Stimulated activated CD8-positive, alpha-beta memory T cell treated with anti-CD3 and anti-CD28 coated beads, Interleukin-2, amount 100 ng/mL, for 48 hours (primary cell): ENCODE results near the gene TBC1D8.

Experiments
- DNase-seq, 2 donors: peaks; one replicate each; pipeline ENCODE4 v3.0.0-alpha.2; 2020; ENCODE audit warnings: low read depth in 2 of 2

The TBC1D8 gene

DNA sequence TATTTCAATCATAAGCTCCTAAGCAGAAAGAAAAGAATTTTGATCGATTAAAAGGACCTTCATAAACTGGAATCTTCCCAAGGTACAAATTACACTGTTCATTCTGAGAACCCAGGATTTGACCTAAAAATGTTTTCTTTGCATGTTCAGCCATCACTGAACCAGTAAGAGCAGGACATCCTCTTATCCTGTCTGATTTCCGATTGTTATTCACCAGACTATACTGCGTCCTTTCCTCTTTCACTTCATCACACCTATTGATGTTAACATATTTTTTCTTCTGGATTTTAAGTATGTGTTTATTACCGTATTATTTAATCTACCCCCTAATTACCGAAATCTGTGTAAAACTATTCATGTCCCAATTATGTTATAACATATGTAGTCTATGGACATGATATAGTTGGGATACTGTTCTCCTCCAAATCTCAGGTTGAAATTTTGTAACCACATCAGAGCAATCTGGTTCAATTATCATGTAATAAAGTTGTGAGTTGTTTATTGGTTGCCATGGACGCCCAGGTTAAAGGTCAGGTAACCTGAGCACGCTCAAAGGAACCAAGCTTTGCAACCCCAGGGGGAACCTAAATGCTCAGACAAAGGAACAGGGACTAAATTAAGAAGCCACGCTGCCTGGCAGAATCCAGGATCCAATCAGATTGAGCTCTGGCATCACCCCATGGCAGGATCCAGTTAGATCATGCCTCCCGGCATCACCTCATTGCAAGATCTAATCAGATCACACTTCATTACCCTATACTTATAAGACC is 11.6 kb upstream of the TBC1D8 start:
- DNase-seq: no peak

DNA sequence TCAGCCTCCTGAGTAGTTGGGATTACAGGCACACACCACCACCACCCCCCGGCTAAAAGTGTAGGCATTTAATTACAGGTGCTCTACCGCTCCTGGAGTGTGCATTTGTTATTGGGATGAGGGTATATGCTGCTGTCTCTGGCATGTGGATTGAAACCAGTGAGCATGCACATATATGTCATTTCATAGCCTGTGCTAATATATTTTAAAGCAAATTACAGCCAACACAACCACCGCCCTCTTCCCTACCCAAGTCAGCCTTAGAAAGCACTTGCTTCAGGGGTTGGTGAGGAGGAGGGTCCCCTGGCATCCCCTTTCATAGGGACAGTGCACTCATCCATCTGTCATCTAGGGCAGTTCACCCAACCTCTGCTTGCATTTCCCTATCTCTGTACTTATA is 10.5 kb upstream of the TBC1D8 start:
- no peak for DNase-seq

DNA sequence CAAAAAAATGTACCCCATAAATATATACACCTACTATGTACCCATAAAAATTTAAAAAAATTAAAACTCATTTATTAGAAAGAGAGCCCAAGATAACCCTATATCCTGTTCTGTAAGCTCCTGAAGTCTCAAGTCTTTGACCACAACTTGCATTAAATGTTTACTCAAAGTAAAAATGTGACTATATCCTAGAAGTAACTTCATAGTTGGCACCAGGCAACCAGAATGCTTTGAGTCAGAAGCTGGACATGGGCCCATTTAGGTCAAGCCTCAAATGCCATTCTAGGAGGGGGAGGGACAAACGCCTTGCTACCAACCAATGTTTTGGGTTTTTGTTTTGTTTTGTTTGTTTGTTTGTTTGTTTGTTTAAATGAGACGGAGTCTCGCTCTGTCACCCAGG is 9.3 kb upstream of the TBC1D8 start:
- DNase-seq: no peak

DNA sequence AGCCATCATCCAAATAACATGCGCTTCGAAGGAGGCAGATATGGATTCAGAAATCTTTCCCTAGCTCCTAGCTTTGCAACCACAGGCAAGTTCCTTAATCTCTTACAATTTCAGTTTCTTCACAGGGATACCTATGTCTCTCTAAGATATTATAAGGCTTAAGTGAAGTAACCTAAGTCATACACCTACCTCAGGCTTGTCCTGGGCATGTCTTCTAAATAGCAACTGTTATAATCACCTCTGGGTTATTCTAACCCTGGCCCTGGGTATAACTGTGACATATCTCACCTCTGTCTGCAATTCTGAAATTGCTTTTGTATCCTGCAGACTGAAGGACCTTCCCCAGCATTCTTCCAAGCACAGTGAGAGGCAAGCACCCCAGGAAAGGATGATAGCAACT is 8.3 kb upstream of the TBC1D8 start:
- no peak for DNase-seq

DNA sequence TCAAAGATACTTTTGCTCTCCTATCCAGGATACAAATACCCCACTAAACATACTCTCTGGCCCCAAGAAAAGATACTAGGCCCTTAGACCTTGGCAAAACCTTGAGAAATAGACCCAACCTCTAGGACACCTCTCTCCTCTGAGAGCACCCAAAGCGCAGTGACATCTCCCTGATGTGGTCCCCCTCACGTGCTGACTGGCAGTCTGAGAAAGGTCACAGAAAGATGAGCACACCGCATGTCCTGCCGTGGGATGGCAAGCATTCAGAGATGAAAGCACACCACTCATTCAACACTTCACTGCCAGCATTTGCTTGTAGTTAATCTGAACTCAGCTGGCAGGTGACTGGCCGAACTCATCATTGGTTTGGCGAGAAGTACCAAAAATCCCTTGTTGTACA is 6.1 kb upstream of the TBC1D8 start:
- no peak for DNase-seq

DNA sequence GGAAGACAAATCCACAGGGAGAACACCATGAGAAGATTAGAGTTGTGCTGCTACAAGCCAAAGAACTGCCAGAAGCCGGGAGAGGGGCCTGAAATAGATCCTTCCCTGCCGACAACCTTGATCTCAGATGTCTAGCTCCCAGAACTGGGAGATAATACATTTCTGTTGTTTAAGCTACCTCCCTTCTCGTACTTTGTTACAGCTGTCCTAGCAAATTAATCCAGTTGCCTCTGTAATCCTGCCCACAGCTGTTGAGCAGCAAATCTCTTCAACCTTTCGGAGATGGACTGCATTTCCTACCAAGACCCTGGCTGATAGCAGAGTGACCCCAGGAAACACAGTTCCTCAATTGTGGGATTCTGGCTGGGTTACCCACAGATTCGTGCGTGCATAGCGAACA is 2.6 kb upstream of the TBC1D8 start:
- DNase-seq: no peak

DNA sequence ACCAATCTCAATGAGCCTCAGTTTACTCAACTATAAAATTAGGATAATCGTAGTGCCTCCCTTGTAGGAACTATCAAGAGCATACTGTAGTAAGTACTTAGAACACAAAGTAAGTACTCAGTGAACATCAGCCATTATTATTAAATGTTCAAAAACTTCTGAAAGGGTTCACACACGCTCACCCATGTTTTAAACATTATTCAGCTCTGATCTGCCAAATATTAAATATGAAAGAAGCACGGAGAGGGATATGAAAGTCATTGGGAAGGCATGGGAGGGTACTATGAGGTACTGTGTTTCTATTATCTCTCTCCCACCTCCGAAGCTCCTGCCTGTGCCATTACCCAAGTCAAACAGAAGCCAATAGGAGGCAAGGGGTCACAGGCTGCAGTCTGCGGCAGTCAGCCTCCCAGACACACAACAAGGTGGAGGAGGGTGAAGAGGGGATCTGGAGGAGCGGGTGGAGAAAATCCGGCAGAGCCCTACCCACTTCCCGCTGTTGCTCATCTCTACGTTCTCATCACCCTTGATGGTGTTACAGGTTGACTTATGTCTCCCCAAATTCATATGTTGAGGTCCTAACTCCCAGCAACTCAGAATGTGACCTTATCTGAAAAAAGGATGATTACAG is 2.0 kb upstream of the TBC1D8 start:
- no peak for DNase-seq

DNA sequence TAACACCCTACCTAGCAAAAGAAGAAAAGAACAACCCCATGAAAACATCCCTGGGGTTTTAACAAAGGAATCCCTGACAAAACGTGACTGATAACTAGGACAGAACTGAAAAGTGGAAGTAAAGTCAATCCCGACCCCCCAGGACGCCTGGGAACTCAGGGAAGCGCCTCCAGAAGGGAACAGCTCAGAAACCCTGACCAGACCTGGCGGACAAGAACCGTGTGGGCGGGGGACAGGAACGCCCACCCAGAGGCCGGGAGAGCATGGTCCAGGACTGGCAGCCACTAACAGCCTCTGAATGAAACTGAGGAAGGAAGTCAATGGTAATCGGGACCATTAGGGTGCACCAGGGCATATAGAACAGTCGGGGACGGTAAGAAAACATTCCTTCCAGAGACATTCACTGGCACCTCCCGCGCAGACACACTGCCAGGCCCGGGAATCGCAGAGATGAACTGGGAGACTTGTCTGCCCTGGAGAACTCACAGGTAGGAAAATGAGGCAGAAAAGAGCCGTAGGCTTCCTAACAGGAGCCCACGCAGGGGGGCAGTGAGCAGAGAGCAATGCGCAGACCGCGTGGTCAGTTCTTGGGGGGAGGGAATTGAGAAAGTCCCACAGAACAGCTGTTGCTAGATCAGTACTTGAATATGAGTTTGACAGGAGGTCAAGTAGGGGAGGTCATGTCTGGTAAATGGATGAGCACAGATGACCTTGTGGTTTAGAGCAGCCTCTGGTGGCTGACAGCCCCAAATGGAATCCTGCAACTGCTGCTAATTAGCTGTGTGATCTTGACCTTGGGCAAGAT is 1.3 kb upstream of the TBC1D8 start:
- no peak for DNase-seq

DNA sequence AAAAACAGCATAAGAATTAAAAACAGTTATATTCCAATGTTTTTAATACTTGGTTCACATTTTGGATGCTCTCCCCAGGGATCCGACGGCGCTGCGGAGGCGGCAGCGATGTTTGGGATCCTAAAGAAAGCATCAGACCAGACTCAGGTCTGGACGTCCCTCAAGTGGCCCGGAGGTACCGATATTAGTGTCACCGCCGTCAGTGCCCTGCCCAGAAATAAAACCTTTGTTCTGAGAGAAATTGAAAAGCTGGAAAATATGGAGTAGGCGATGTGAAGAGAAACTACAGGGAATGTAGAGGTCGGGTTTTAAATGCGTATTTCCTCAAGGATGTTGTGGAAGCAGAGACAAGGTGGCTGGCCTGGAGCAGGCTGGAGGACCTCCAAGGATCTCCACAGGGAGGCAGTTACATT is 683 bp upstream of the TBC1D8 start:
- DNase-seq: no peak

DNA sequence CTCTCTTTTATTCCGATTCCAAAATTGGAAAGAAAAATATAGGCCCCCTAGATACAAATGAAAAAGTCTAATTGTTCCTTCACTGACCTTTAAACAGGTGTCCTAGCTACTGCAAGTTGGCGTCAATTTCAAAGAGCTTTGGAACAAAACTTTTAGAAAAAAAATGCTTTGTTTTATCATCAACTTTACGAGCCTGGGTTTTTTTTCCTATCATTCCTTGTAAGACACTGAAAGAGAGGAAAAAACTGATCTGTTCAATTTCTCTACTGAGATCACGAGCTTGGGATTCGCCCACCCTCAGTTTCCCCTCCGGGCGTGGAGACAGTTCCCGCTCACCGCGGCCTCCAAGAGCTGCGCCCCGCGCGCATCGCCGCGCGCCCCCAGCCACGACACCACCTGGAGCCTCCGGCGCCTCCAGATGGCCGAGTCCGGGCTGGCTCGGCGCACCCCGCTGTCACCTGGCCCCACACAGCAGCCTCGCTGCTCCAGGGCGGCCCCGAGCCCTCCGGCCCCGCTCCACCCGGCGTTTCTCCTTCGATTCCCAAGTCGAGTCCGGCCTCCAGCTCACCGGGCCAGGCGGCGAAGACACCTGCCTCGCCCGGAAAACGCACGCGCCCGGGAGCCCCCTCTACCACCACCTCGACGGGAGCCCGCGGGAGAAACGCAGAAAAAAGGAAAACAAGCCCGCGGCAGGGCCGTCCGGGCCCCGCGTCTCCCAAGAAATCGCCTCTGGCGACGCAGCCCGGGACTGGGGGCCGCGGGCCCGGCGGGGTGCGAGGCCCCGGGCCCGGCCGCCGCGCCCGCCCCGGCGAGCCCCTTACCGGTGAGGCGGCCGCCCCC is 656 bp downstream of the TBC1D8 start:
- DNase-seq: no peak

DNA sequence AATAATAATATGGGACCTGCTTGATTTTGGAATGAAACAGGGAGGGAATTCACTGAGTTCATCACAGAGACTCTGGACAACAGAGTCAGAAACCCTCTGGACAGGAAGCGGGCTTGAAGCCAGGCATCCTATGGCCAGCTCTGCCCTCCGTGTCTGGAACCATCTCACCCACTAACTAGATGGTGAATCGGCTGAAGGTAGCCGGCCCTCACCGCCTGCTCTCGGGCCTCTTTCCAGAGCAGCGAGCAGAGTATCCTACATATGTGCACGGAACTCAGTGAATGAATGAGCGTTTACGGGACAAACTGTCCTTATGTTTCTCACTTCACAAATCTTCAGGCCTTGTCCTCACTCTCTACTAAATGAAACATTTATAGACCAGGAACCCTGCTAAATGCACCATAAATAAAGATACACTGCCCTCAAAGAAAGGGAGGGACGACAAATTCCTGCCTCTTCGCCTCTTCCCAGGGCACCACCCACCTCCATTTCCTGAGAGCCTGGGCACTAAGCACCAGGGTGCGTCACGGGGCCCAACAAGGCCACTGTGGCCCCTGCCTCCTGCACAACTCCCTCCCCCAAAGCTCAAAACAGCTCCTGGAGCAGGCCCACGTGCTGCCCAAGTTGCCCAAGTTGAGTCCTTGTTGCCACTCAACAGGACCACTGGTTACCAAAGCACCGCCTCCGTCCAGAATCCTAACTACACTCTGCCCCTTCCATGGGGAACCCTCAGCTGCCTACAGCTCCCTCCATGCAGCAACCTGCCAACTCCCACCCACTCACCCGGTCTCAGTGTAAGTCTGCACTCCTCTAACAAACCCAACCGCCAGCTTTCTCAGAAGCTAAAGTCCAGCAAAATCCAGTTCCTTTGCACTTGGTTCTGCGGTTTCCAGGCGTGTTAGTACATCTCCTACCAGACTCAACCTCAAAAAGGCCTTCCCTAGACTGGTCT is 1.7 kb downstream of the TBC1D8 start:
- no peak for DNase-seq

DNA sequence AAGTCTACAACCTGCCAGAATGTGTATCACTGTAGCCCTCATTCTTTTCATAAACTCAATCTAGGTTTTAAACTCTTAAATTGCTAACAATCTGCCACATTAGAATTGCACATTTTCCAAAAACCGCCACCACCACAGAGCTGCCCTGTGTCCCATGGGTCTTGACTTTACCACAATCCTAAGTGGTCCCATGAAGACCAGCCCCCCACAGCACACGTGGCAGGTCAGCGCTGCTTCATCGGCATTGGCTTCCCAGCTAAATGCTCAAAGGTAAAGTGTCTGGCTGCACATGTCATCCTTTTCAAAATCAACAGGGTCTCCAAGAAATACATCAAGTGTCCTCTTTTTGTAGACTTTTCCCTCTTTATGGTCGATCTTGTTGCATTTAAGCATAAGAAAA is 2.4 kb downstream of the TBC1D8 start:
- no peak for DNase-seq

DNA sequence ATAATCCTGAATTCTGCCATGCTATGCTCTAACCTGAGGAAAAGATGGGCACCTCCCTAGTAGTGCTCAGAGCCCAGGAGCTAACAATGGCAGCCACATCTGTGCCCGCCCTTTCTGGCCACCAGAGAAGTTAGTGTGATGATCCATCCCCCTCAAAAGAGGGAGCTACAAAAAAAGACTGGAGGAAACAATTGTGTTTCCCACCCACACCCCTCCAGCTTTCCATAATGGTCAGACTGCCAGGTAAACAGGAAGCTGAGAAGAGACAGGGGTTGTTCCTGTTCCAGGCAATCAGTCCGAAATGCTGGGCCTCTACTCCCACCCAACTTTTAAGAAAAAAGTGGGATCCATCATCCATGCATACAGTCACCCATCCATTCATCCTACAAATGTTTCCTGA is 3.2 kb downstream of the TBC1D8 start:
- DNase-seq: no peak

DNA sequence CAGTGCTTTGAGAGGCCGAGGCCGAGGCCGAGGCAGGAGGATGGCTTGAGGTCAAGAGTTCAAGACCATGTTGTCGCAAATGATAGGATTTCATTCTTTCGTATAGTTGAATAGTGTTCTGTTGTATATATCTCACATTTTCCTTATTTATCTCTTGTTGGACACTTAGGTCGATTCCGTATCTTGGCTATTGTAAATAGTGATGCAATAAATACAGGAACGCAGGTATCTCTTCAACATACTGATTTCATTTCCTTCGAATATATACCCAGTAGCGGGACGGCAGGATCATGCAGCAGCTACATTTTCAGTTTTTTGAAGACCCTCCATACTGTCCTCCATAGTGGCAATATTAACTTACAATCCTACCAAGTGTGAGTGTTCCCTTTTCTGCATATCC is 4.1 kb downstream of the TBC1D8 start:
- no peak for DNase-seq

DNA sequence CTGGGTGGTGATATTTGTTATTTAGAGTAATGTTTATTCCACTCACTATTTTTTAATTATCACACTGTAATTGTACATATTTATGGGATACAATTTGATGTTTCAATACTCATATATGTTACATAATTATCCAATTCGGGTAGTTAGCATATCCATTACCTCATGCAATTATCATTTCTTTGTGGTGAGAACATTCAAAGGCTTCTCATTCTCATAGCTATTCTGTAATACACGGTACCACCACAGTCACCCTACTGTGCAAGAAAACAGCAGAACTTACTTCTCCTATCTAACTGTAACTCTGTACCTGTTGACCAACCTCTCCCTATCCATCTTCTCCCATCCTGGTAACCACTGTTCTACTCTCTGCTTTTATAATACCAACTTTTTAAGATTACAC is 4.6 kb downstream of the TBC1D8 start:
- DNase-seq: no peak

DNA sequence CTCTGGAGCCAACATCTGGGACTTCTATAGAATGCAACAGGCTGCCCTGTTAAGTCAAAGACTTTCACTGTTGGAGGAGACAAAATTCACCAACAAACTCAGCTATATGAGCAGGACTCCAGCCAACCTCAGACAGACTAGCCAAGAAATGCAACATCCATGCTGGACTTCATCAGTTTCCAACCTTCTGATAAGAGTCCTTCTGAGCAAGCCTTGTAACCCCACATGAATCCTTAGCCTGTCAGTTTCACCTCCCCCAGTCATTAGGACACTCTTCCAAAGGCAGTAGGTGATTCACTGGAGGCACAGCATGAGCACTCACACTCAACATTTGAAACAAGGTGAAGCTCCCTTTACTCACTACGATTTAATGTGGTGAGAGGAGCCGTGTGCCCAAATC is 5.8 kb downstream of the TBC1D8 start:
- no peak for DNase-seq

DNA sequence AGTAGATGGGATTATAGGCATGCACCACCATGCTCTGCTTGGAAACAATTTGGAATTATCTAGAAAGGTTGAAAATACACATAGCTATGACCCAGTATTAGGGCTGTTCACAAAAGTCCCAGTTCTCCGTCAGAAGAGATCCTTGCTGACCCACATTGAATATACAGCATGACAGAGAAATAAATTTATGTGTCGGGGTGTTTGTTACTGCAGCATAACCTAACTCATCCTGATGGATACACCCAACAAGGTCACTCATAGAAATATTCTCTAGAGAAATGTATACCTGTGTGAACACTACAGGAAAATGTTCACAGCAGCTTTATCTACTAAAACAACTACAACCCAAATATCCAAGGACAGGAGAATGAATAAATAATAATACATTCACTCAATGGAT is 9.0 kb downstream of the TBC1D8 start:
- DNase-seq: no peak

DNA sequence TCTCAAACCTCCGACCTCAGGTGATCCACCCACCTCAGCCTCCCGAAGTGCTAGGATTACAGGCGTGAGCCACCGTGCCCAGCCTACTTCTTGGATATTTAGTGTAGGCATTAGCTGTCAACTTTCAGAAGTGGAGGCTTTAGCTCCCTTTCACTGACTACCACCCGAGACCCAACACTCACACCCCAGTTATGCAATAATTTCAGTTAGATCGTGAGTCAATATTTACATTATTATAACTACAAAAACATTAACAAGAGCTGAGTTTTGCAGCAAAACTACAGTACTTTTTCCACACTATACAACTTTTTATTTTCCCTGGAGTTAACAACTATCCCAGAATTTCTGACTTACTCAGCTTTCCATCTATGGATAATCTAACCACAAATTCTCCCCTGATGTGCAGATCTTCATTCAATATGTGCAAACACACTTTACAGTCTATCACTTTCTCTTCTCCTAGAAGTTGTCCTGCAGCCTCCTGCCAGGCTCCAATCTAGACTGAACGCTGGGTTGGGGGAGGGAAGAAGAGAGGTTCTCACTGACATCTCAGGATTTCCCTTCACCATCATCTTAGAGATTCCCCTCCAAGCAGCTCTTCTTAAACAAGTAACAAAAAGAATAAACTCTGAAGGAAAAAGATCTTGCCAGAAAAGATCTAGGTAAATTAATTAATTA is 10.1 kb downstream of the TBC1D8 start:
- DNase-seq: no peak

DNA sequence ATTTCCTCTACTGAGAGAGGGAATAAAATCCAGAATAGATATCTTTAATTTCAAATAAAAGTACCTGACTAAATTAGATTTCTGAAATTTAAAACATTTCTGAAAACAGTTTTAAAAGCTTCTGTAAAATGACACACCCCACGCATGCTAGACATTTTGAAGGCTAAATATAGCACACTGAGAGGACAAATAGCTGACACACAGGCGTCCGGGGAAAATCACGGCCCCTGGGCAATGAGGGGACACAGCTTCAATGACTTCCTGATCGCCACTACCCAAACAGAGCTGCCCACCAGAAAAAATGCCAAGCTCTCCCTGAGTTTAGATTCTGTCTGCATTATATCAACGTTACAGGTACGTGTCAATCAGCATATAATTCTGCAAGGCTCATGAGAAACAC is 10.9 kb downstream of the TBC1D8 start:
- DNase-seq: no peak

DNA sequence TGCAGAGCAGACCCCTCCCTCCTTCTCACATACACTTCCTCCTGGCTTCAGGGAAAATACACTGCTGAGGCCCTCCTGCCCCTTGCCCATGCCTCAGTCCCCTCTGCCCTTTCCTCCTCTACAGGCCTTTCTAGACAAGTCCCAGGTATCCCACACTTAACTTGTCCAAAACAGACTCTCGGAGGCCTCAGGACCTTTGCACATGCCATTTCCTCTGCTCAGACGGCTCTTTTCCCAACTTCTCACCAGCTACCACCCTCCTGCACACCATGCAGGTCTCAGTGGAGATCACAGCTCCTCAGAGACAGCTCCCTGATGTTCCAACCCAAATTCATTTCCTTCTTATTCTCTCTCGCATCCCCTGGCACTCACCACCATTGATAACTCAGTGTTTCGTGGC is 11.7 kb downstream of the TBC1D8 start:
- DNase-seq: no peak
